OCI-LY3 (cell line): ENCODE results near the gene TBC1D16.

ENCODE experiments used
- H2AFZ ChIP-seq: fragments of 200-600, 300-600 bp; shearing (Covaris generic); 2 replicates; pipeline ENCODE4 v1.6.0; 2014; ENCODE audit warnings: antibody characterized with exemption, low read depth, low read length
- H3K27ac ChIP-seq: fragments of 200-600, 300-600 bp; sonication (generic); 2 replicates; pipeline ENCODE4 v1.5.1; 2014; ENCODE audit warnings: mild to moderate bottlenecking, low read length, moderate library complexity, mixed read lengths
- H3K27me3 ChIP-seq: fragments of 200-600, 300-600 bp; sonication (generic); 2 replicates; pipeline ENCODE4 v1.6.1; 2014; ENCODE audit warnings: low read depth, low read length, mixed read lengths
- H3K36me3 ChIP-seq: fragments of 200-600, 300-600 bp; sonication (generic); replicated peaks from 2 replicates; pipeline ENCODE3; 2014; ENCODE audit warnings: low read depth, low read length, mixed read lengths
- H3K4me1 ChIP-seq: fragments of 300-600, 200-600 bp; sonication (generic); 2 replicates; pipeline ENCODE4 v1.6.1; 2014; ENCODE audit warnings: low read length, mixed read lengths
- H3K4me2 ChIP-seq: fragments of 200-600, 300-600 bp; sonication (generic); 2 replicates; pipeline ENCODE4 v1.6.1; 2014; ENCODE audit warnings: low read length, mixed read lengths
- H3K4me3 ChIP-seq: fragments of 300-600, 200-600 bp; sonication (generic); 2 replicates; pipeline ENCODE4 v1.5.1; 2014; ENCODE audit warnings: antibody characterized with exemption, mild to moderate bottlenecking, low read length, moderate library complexity
- H3K79me2 ChIP-seq: fragments of 300-600, 200-600 bp; shearing (Covaris generic); 2 replicates; pipeline ENCODE4 v1.6.1; 2014; ENCODE audit warnings: mild to moderate bottlenecking, low read length, mixed read lengths
- H3K9ac ChIP-seq: fragments of 300-600, 200-600 bp; shearing (Covaris generic); 2 replicates; pipeline ENCODE4 v1.6.0; 2014; ENCODE audit warnings: mild to moderate bottlenecking, low read length, moderate library complexity
- H3K9me3 ChIP-seq: fragments of 200-600, 300-600 bp; shearing (Covaris generic); 2 replicates; pipeline ENCODE4 v1.6.1; 2014; ENCODE audit warnings: low read length, mixed read lengths; ENCODE audit not compliant: insufficient read depth
- H4K20me1 ChIP-seq: fragments of 200-600, 300-600 bp; sonication (generic); 2 replicates; pipeline ENCODE4 v1.6.1; 2016; ENCODE audit warnings: low read length, mixed read lengths; ENCODE audit not compliant: insufficient read depth
- CTCF ChIP-seq: fragments of 200-600, 300-600 bp; sonication (generic); IDR thresholded peaks from 2 replicates; pipeline ENCODE4 v1.5.1; 2014; ENCODE audit warnings: antibody characterized with exemption, low read length, low read depth
- EZH2phosphoT487 ChIP-seq: fragments of 200-600 bp; shearing (Covaris generic); IDR thresholded peaks from 2 replicates; pipeline ENCODE4 v1.6.1; 2018; ENCODE audit warnings: antibody characterized with exemption, mixed run types, low read depth

The TBC1D16 gene

GRCh38 chr17:79971651-79972050, 64.0 kb downstream of the TBC1D16 start:
- no peaks in the 10 kb centered on the region for H3K9me3 ChIP-seq

GRCh38 chr17:79970576-79971068, 65.0 kb downstream of the TBC1D16 start:
- no peaks in the 10 kb centered on the region for H3K9me3 ChIP-seq
- H3K36me3 ChIP-seq, result no peaks in the 10 kb centered on the region
- H4K20me1 ChIP-seq, result no peaks in the 10 kb centered on the region
- H3K4me1 ChIP-seq, result peaks cover 19% of the 10 kb centered on the region
- no peaks in the 10 kb centered on the region for H3K27me3 ChIP-seq
- peak overlapping the region; percentile 54 for H3K4me2 ChIP-seq
- H3K9ac ChIP-seq, result peak overlapping the region; percentile 43; the same call in 1 of the 2 replicates
- no peaks in the 10 kb centered on the region for H3K79me2 ChIP-seq
- H2AFZ ChIP-seq, result no peak overlapping the region
- TF ChIP-seq CTCF, result peak; percentile 83
- TF ChIP-seq EZH2phosphoT487, result no peak
- no peak overlapping the region for H3K4me3 ChIP-seq
- 0 out of 2 replicates have a peak overlapping the region, but pooled peaks have one; percentile 9 for H3K27ac ChIP-seq

More at GRCh38 chr17:79971651-79972050, 64.0 kb downstream of the TBC1D16 start:
- Histone ChIP-seq H4K20me1 (no peaks in the 10 kb centered on the region), H3K9ac (no peak overlapping the region), H3K4me3 (no peak overlapping the region), H3K27me3 (no peaks in the 10 kb centered on the region), H3K79me2 (no peaks in the 10 kb centered on the region), H3K27ac (no peak overlapping the region), H3K4me1 (peaks cover 16% of the 10 kb centered on the region), H3K4me2 (no peak overlapping the region), H3K36me3 (no peaks in the 10 kb centered on the region), H2AFZ (no peak overlapping the region)
- TF ChIP-seq CTCF (no peak), EZH2phosphoT487 (no peak)

GRCh38 chr17:79969906-79970305, 65.8 kb downstream of the TBC1D16 start:
- Histone ChIP-seq H3K4me2 (no peak overlapping the region), H3K9ac (no peak overlapping the region), H2AFZ (no peak overlapping the region), H3K79me2 (no peaks in the 10 kb centered on the region), H3K27me3 (no peaks in the 10 kb centered on the region), H3K27ac (no peak overlapping the region), H3K4me1 (peaks cover 19% of the 10 kb centered on the region), H3K4me3 (no peak overlapping the region), H4K20me1 (no peaks in the 10 kb centered on the region), H3K9me3 (no peaks in the 10 kb centered on the region), H3K36me3 (no peaks in the 10 kb centered on the region)
- no peak for TF ChIP-seq EZH2phosphoT487
- no peak for TF ChIP-seq CTCF

GRCh38 chr17:79968116-79968515, 67.6 kb downstream of the TBC1D16 start:
- no peak overlapping the region for H3K27ac ChIP-seq
- no peaks in the 10 kb centered on the region for H3K27me3 ChIP-seq
- no peak for TF ChIP-seq EZH2phosphoT487
- no peak for TF ChIP-seq CTCF
- H2AFZ ChIP-seq, result no peak overlapping the region
- no peaks in the 10 kb centered on the region for H3K36me3 ChIP-seq
- H4K20me1 ChIP-seq, result no peaks in the 10 kb centered on the region
- no peaks in the 10 kb centered on the region for H3K79me2 ChIP-seq
- no peaks in the 10 kb centered on the region for H3K9me3 ChIP-seq
- peaks cover 15% of the 10 kb centered on the region for H3K4me1 ChIP-seq
- no peak overlapping the region for H3K4me3 ChIP-seq
- H3K4me2 ChIP-seq, result no peak overlapping the region
- no peak overlapping the region for H3K9ac ChIP-seq
